H1 (cell line): Measurements from ENCODE around the gene PALD1. TPM values are rescaled to one million over a fixed set of nuclear protein-coding genes. Genes with fewer than 3 reads are reported as not detected.

Experiments used
- CTCF ChIA-PET: fragments of 300-600 bp; sonication (Branson Sonifier 250); formaldehyde crosslinking; loops from one replicate; lab custom pipeline; 2021; ENCODE audit not compliant: partially characterized antibody; lab: Charles Lee
- POLR2A ChIA-PET: fragments of 300-600 bp; sonication (Branson Sonifier 250); formaldehyde crosslinking; loops from one replicate; lab custom pipeline; 2021; ENCODE audit warnings: inconsistent platforms; ENCODE audit not compliant: partially characterized antibody; lab: Charles Lee
- DNase-seq, 2 experiments: peaks; one replicate each; pipeline versions ENCODE4 v3.0.0 to v3.0.0-alpha.2; 2010 to 2022; ENCODE audit warnings: low spot score in 2 of 2, low read depth in 1 of 2, mixed read lengths in 1 of 2
- FAIRE-seq: peaks from 2 replicates; lab custom pipeline; 2011; peaks lifted over from hg19 to GRCh38; lab: Jason Lieb, UNC
- H2AFZ ChIP-seq: 2 replicates; pipeline ENCODE4 v1.8.1; 2012; ENCODE audit warnings: low read length, inconsistent platforms
- H2AK5ac ChIP-seq: 2 replicates; pipeline ENCODE4 v1.6.1; 2013; ENCODE audit warnings: low read depth, low read length
- H2BK120ac ChIP-seq: replicated peaks from 2 replicates; pipeline ENCODE3; 2013; ENCODE audit warnings: low read depth, low read length, inconsistent platforms
- H2BK12ac ChIP-seq: 2 replicates; pipeline ENCODE4 v1.6.1; 2013; ENCODE audit warnings: low read depth, low read length
- H2BK15ac ChIP-seq: 2 replicates; pipeline ENCODE4 v1.6.1; 2013; ENCODE audit warnings: low read length
- H2BK20ac ChIP-seq: 2 replicates; pipeline ENCODE4 v1.6.1; 2013; ENCODE audit warnings: low read length
- H2BK5ac ChIP-seq: 2 replicates; pipeline ENCODE4 v1.6.1; 2013; ENCODE audit warnings: low read depth, low read length
- H3K14ac ChIP-seq: 2 replicates; pipeline ENCODE4 v1.6.1; 2013; ENCODE audit warnings: inconsistent platforms; ENCODE audit not compliant: insufficient read length
- H3K18ac ChIP-seq: 2 replicates; pipeline ENCODE4 v1.6.1; 2013; ENCODE audit warnings: low read length; ENCODE audit errors: extremely low read depth
- H3K23ac ChIP-seq: 2 replicates; pipeline ENCODE4 v1.6.1; 2013; ENCODE audit warnings: inconsistent platforms; ENCODE audit not compliant: insufficient read length
- H3K23me2 ChIP-seq: 2 replicates; pipeline ENCODE4 v1.6.1; 2013; ENCODE audit warnings: low read depth, low read length
- H3K27ac ChIP-seq: 2 replicates; pipeline ENCODE4 v1.6.1; 2011; ENCODE audit warnings: low read depth, low read length, inconsistent platforms
- H3K27me3 ChIP-seq, 4 experiments: replicated peaks in 1 of 4; 1 replicate in 1 of 4; 2 replicates in 3 of 4; pipeline versions ENCODE4 v1.6.1 to v1.8.1; 2011 to 2013; ENCODE audit warnings: low read length in 3 of 4, mild to moderate bottlenecking in 3 of 4, inconsistent platforms in 2 of 4, mixed read lengths in 2 of 4, moderate library complexity in 1 of 4; ENCODE audit not compliant: control insufficient read depth in 3 of 4, insufficient read depth in 3 of 4; ENCODE audit errors: extremely low read depth in 1 of 4
- H3K36me3 ChIP-seq, 4 experiments: 2 replicates each; pipeline versions ENCODE4 v1.6.1 to v1.8.1; 2011 to 2013; ENCODE audit warnings: mild to moderate bottlenecking in 4 of 4, low read length in 3 of 4, moderate library complexity in 2 of 4, control low read depth in 1 of 4, inconsistent platforms in 1 of 4; ENCODE audit not compliant: insufficient read depth in 4 of 4, control insufficient read depth in 2 of 4
- H3K4ac ChIP-seq: replicated peaks from 2 replicates; pipeline ENCODE3; 2013; ENCODE audit warnings: low read length, low read depth, mixed read lengths, inconsistent platforms; ENCODE audit not compliant: insufficient read length
- H3K4me1 ChIP-seq, 4 experiments: replicated peaks in 1 of 4; 1 replicate in 1 of 4; 2 replicates in 3 of 4; pipeline versions ENCODE4 v1.6.1 to v1.8.1; 2011 to 2013; ENCODE audit warnings: low read length in 3 of 4, inconsistent platforms in 2 of 4, mixed read lengths in 1 of 4; ENCODE audit not compliant: insufficient read depth in 4 of 4, control insufficient read depth in 3 of 4
- H3K4me2 ChIP-seq, 2 experiments: 2 replicates each; pipeline versions ENCODE4 v1.6.1 to v1.8.1; 2011 to 2013; ENCODE audit warnings: low read depth in 2 of 2, low read length in 2 of 2, control low read depth in 1 of 2, inconsistent platforms in 1 of 2, mild to moderate bottlenecking in 1 of 2; ENCODE audit not compliant: insufficient read depth in 1 of 2
- H3K4me3 ChIP-seq, 4 experiments: fragments of 200-600, 300-600 bp in 1 of 4; sonication (generic), shearing (Covaris generic), sonication (Bioruptor Twin) in 1 of 4; 2 replicates each; pipeline versions ENCODE4 v1.5.1 to v1.8.1; 2011 to 2016; ENCODE audit warnings: low read length in 4 of 4, low read depth in 3 of 4, control low read depth in 2 of 4, inconsistent platforms in 2 of 4, mild to moderate bottlenecking in 2 of 4, mixed read lengths in 1 of 4, moderate library complexity in 1 of 4; ENCODE audit not compliant: insufficient read depth in 2 of 4; ENCODE audit errors: extremely low read depth in 1 of 4
- H3K56ac ChIP-seq: replicated peaks from 2 replicates; pipeline ENCODE3; 2013; ENCODE audit warnings: low read depth, mild to moderate bottlenecking, mixed read lengths, low read length, inconsistent platforms; ENCODE audit not compliant: insufficient read length
- H3K79me1 ChIP-seq: 2 replicates; pipeline ENCODE4 v1.6.1; 2013; ENCODE audit warnings: low read depth, low read length, control low read depth
- H3K79me2 ChIP-seq, 2 experiments: 2 replicates each; pipeline versions ENCODE4 v1.6.1 to v1.8.1; 2012 to 2013; ENCODE audit warnings: low read length in 2 of 2, mild to moderate bottlenecking in 2 of 2, inconsistent platforms in 1 of 2; ENCODE audit not compliant: insufficient read depth in 2 of 2, control insufficient read depth in 1 of 2
- H3K9ac ChIP-seq, 4 experiments: replicated peaks in 1 of 4; 1 replicate in 1 of 4; 2 replicates in 3 of 4; pipeline versions ENCODE4 v1.6.1 to v1.8.1; 2011 to 2013; ENCODE audit warnings: low read depth in 3 of 4, low read length in 3 of 4, control low read depth in 2 of 4, mild to moderate bottlenecking in 2 of 4, moderate library complexity in 2 of 4, inconsistent platforms in 1 of 4; ENCODE audit errors: extremely low read depth in 1 of 4
- H3K9me3 ChIP-seq, 2 experiments: 2 replicates each; pipeline versions ENCODE4 v1.6.1 to v1.8.1; 2012 to 2013; ENCODE audit warnings: mild to moderate bottlenecking in 2 of 2, moderate library complexity in 2 of 2, control low read depth in 1 of 2, inconsistent platforms in 1 of 2, low read depth in 1 of 2, low read length in 1 of 2, mixed read lengths in 1 of 2; ENCODE audit not compliant: insufficient read depth in 2 of 2
- H4K20me1 ChIP-seq, 2 experiments: replicated peaks in 1 of 2; 2 replicates each; pipeline versions ENCODE3 to v1.8.1; 2011 to 2013; ENCODE audit warnings: inconsistent platforms in 2 of 2, low read length in 2 of 2, mild to moderate bottlenecking in 1 of 2; ENCODE audit not compliant: insufficient read depth in 2 of 2, control insufficient read depth in 1 of 2
- H4K5ac ChIP-seq: 2 replicates; pipeline ENCODE4 v1.6.1; 2013; ENCODE audit warnings: low read length, low read depth, mixed read lengths, inconsistent platforms; ENCODE audit not compliant: insufficient read length
- H4K8ac ChIP-seq: 2 replicates; pipeline ENCODE4 v1.8.0; 2013; ENCODE audit warnings: mild to moderate bottlenecking, moderate library complexity, low read length, inconsistent platforms; ENCODE audit not compliant: insufficient read depth; ENCODE audit errors: extremely low read depth
- H4K91ac ChIP-seq: replicated peaks from 2 replicates; pipeline ENCODE3; 2013; ENCODE audit warnings: low read length, mixed read lengths, inconsistent platforms; ENCODE audit not compliant: insufficient read length
- ATF2 ChIP-seq: IDR thresholded peaks from 2 replicates; pipeline ENCODE4 v1.6.1; 2012; ENCODE audit warnings: low read length, inconsistent platforms
- BRCA1 ChIP-seq: IDR thresholded peaks from 2 replicates; pipeline ENCODE4 v1.6.1; 2012; ENCODE audit warnings: low read depth, low read length, improper control_type of control experiment
- EGR1 ChIP-seq: IDR thresholded peaks from 2 replicates; pipeline ENCODE4 v1.6.1; 2011; ENCODE audit warnings: low read depth, low read length, borderline replicate concordance
- EP300 ChIP-seq, 2 experiments: IDR thresholded peaks; 1 replicate in 1 of 2; 2 replicates in 1 of 2; pipeline ENCODE4 v1.6.1; 2011 to 2012; ENCODE audit warnings: low read depth in 2 of 2, low read length in 2 of 2, mild to moderate bottlenecking in 2 of 2, borderline replicate concordance in 1 of 2, inconsistent platforms in 1 of 2, moderate library complexity in 1 of 2
- HDAC2 ChIP-seq, 2 experiments: fragments of 300-600 bp in 1 of 2; sonication (generic) in 1 of 2; IDR thresholded peaks; 2 replicates each; pipeline ENCODE4 v1.6.1; 2011 to 2012; ENCODE audit warnings: low read depth in 2 of 2, low read length in 2 of 2, mild to moderate bottlenecking in 2 of 2, moderate library complexity in 2 of 2, borderline replicate concordance in 1 of 2, inconsistent platforms in 1 of 2
- HDAC6 ChIP-seq: IDR thresholded peaks from one replicate; pipeline ENCODE4 v1.7.1; 2012; ENCODE audit warnings: low read depth, mild to moderate bottlenecking, inconsistent platforms, low read length, moderate library complexity
- KDM5A ChIP-seq: fragments of 200-600 bp; IDR thresholded peaks from 2 replicates; pipeline ENCODE4 v1.7.1; 2012; ENCODE audit warnings: mild to moderate bottlenecking, low read length, inconsistent platforms, mixed read lengths
- RBBP5 ChIP-seq: IDR thresholded peaks from 2 replicates; pipeline ENCODE4 v1.7.1; 2012; ENCODE audit warnings: low read depth, mild to moderate bottlenecking, inconsistent platforms, low read length, moderate library complexity, borderline replicate concordance
- TCF12 ChIP-seq: IDR thresholded peaks from 2 replicates; pipeline ENCODE4 v1.6.1; 2011; ENCODE audit warnings: low read depth, mild to moderate bottlenecking, low read length
- WGBS, 2 experiments: shearing (Covaris generic) in 1 of 2; methylation state at CpG; one replicate each; pipeline versions ENCODE4 v1.1.6 to v1.1.7; 2013 to 2015; ENCODE audit warnings: low lambda C conversion rate in 2 of 2, mixed read lengths in 2 of 2, inconsistent platforms in 1 of 2, low coverage in 1 of 2, missing lambda C conversion rate in 1 of 2; ENCODE audit not compliant: insufficient replicate concordance in 2 of 2, insufficient coverage in 1 of 2, insufficient read length in 1 of 2; ENCODE audit errors: extremely low coverage in 1 of 2, missing lambda C conversion rate in 1 of 2; 5-methylcytosine and 5-hydroxymethylcytosine counted together
- polyA plus RNA-seq, 7 experiments: library from polyadenylated mRNA; depleted of rRNA in 3 of 7; stranded (reverse) in 5 of 7; unstranded in 2 of 7; fragments of >200 nt in 5 of 7; fragments of 200-250 nt in 2 of 7; gene quantifications; 1 replicate in 5 of 7; 2 replicates in 1 of 7; 4 replicates in 1 of 7; pipeline versions ENCODE4 v1.2.1 to v1.2.3, GENCODE V29; 2011 to 2013; ENCODE audit warnings: missing spikeins in 2 of 7, mixed read lengths in 2 of 7
- total RNA-seq: library from RNA; stranded (reverse); fragmentation: NEBNext Ultra II Directional; extraction: Animal tissue kit (Norgen Biotek cat#: 25700); gene quantifications from 2 replicates; pipeline ENCODE4 v1.2.1, GENCODE V29; 2021

Gene PALD1
- total and polyA plus RNA-seq, 2 of the 8 experiments (the other 6 are each of a cell fraction or from before 2014, with no cell fraction given) = 13.3 to 32.8 TPM

GRCh38 chr10:70496341-70497119, 18.0 kb downstream of the PALD1 start:
- Histone ChIP-seq H2AK5ac (peak overlapping the region; percentile 33; the same call in 1 of the 2 replicates), H2BK12ac (0 out of 2 replicates have a peak overlapping the region, but pooled peaks have one; percentile 87), H4K8ac (peak overlapping the region; percentile 5; the same call in 1 of the 2 replicates), H3K18ac (no peak overlapping the region), H3K4me1 (peaks cover 13 to 31% (median 16%) of the 10 kb centered on the region in 4 experiments), H3K79me1 (peaks cover 3% of the 10 kb centered on the region), H3K14ac (no peak overlapping the region), H3K36me3 (no peaks in the 10 kb centered on the region), H2BK5ac (peak overlapping the region; percentile 52), H3K9me3 (no peaks in the 10 kb centered on the region), H3K56ac (no peak overlapping the region), H4K91ac (peak overlapping the region; percentile 68), H3K4me3 (no peak overlapping the region), H4K5ac (no peak overlapping the region), H2BK120ac (no peak overlapping the region), H3K9ac (no peak overlapping the region), H2AFZ (no peak overlapping the region), H3K79me2 (peaks cover 0 to 41% of the 10 kb centered on the region in 2 experiments; a peak in 2 of 4 replicates), H3K4ac (peak overlapping the region; percentile 84), H3K23ac (no peak overlapping the region), H3K27ac (no peak overlapping the region)
- no peak for DNase-seq
- CTCF ChIA-PET = interaction anchor here (1.0 to 2.4 kb wide), 7 partner anchors 7 to 41 kb away, joined by 4 to 11 read pairs (median 6); no protein-coding TSS in a partner anchor
- WGBS, 2 experiments = 85% methylated on average over 13 of the region's 13 CpGs; no CpG with 5 or more reads in 1 of the 2 experiments
- no peak for FAIRE-seq
- TF ChIP-seq KDM5A (no peak), EGR1 (no peak), ATF2 (no peak), RBBP5 (no peak), EP300 (IDR thresholded peaks at IDR 0.05; ENCODE audit: borderline replicate concordance in 1 of 2, low read depth in 2 of 2, low read length in 2 of 2) (no peak), BRCA1 (no peak), HDAC6 (no peak), HDAC2 (IDR thresholded peaks at IDR 0.05; ENCODE audit: borderline replicate concordance in 1 of 2, low read depth in 2 of 2, low read length in 2 of 2) (no peak), TCF12 (no peak)
- TF ChIP-seq, all 59 proteins: peak for 0
- POLR2A ChIA-PET = interaction anchor here (1.2 kb wide), 2 partner anchors 13 to 39 kb away, joined by 3 to 5 read pairs; no protein-coding TSS in a partner anchor
- H3K4me2 ChIP-seq = no peak overlapping the region
- peaks cover 0 to 8% of the 10 kb centered on the region in 2 experiments for H4K20me1 ChIP-seq
- H2BK20ac ChIP-seq = peak overlapping the region; percentile 61; the same call in 1 of the 2 replicates
- peak overlapping the region; percentile 92; the same call in 1 of the 2 replicates for H2BK15ac ChIP-seq
- H3K27me3 ChIP-seq = no peaks in the 10 kb centered on the region
- H3K23me2 ChIP-seq = peaks cover 3% of the 10 kb centered on the region; the same call in 1 of the 2 replicates
